ENCODE data around the gene PGA4.
"Not testable (repeated sequence)": the region's sequence is repeated elsewhere in the genome, so short reads cannot be mapped to it uniquely, and the experiment has no call there.

The PGA4 gene

DNA sequence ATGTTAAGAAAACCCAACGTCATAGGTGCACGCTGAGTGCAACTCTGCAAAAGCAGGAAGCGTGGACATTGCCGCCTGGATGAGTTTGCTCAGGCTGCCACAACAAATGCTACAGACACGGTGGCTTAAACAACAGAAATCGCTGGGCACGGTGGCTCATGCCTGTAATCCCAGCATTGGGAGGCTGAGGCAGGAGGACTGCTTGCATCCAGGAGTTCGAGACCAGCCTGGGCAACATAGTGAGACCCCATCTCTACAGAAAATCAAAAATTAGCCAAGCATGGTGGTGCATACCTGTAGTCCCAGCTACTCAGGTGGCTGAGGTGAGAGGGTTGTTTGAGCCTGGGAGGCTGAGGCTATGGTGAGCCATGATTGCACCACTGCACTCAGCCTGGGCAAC is 32.2 kb upstream of the PGA4 start:
- WGBS = 93% methylated on average over 8 of the region's 8 CpGs
- no peak overlapping the region for H3K9ac ChIP-seq (ENCODE audit: low read depth, low read length)
- H3K4me3 ChIP-seq (ENCODE audit: low read length) = no peak overlapping the region
- no peaks in the 10 kb centered on the region for H3K9me3 ChIP-seq (ENCODE audit: insufficient read depth, low read depth, low read length)
- no peaks in the 10 kb centered on the region for H3K36me3 ChIP-seq (ENCODE audit: insufficient read depth, low read length)
- no peaks in the 10 kb centered on the region for H3K27me3 ChIP-seq (ENCODE audit: insufficient read depth, low read length)
- no peaks in the 10 kb centered on the region; the same call in 1 of the 2 replicates for H3K4me1 ChIP-seq (ENCODE audit: insufficient read depth, low read length)
- H3K27ac ChIP-seq (ENCODE audit: low read depth, low read length) = no peak overlapping the region

DNA sequence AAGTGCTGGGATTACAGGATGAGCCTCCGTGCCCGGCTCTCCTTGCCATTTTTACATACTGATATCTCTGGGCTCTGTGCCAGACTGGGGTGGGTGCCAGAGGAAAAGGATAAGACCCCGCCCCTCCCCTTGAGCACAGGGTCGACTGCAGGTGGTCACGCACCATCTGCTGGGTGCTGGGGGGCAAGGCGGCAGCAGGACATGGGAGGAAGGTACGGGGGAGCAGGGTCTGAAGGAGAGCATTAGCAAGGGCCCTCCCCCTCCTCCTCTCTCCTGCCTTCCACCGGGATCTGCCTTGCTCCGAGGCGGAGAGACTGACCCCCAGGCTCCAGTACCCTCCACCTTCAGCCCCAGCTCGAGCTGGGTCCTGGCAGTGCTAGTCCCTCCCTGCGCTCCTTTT is 28.6 kb upstream of the PGA4 start:
- H3K9ac ChIP-seq (ENCODE audit: low read depth, low read length) = no peak overlapping the region
- H3K27me3 ChIP-seq (ENCODE audit: insufficient read depth, low read length) = no peaks in the 10 kb centered on the region
- H3K9me3 ChIP-seq (ENCODE audit: insufficient read depth, low read depth, low read length) = no peaks in the 10 kb centered on the region
- no peak overlapping the region for H3K4me3 ChIP-seq (ENCODE audit: low read length)
- WGBS = 67% methylated on average over 12 of the region's 12 CpGs
- no peaks in the 10 kb centered on the region for H3K36me3 ChIP-seq (ENCODE audit: insufficient read depth, low read length)
- H3K27ac ChIP-seq (ENCODE audit: low read depth, low read length) = no peak overlapping the region
- no peaks in the 10 kb centered on the region; the same call in 1 of the 2 replicates for H3K4me1 ChIP-seq (ENCODE audit: insufficient read depth, low read length)

DNA sequence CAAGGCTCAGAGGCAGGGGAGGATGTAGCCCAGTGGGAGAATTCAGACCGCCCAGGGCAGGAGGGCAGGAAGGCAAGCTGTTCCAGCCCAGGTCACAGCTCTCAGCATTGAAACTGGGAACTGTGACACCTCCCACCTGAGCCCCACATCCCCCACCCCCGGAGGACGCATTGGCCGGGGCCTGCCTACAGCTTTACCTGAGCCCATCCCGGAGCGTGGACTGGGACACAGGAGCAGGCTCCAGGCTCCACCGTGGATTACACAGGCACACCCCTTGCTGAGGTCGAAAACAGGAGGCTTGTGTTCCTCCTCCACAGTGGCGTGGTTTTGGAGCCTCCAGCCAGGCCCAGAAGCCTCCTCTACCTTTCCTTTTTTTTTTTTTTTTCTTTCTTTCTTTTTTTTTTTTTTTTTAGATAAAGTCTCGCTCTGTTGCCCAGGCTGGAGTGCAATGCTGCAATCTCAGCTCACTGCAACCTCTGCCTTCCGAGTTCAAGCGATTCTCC is 27.9 kb upstream of the PGA4 start:
- Histone ChIP-seq H3K4me1 (ENCODE audit: insufficient read depth, low read length) (no peaks in the 10 kb centered on the region; the same call in 1 of the 2 replicates), H3K27ac (ENCODE audit: low read depth, low read length) (no peak overlapping the region), H3K36me3 (ENCODE audit: insufficient read depth, low read length) (no peaks in the 10 kb centered on the region), H3K9me3 (ENCODE audit: insufficient read depth, low read depth, low read length) (0 out of 2 replicates have a peak, but pooled peaks cover 3% of the 10 kb centered on the region), H3K27me3 (ENCODE audit: insufficient read depth, low read length) (no peaks in the 10 kb centered on the region), H3K4me3 (ENCODE audit: low read length) (no peak overlapping the region), H3K9ac (ENCODE audit: low read depth, low read length) (no peak overlapping the region)
- 84% methylated on average over 12 of the region's 12 CpGs for WGBS

DNA sequence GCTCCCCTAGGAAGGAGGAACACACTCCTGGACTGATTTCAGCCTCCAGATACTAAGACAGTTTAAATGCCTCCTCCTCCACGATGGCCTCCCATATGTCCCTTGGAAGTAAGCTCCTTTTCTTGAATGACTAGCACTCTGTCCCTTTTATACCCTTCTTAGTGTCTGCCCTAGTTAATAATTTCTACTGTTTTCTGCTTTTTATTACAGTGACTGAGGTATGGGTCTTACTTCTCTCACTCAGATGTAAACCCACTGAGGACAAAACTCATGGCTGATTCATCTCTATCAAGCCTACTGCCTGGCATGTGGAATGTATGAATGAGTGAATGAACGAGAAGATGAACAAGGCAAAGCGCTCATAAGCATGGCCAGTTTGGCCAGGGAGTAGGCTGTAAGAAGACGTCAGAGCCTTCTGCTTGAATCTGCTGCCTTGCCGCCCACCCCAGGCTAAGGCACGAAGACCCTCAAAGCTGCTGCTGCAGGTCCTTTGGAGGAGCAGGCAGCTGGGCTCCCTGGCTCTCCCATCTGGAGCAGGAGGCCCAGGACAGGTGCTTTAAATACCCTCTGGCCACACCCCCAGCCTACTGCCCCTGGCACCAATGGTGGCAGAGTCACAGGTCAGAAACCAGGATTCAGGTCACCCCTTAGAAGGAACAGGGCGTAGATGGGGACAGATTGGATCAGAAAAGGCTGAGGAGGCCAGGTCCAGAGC is 27.0 kb upstream of the PGA4 start:
- Histone ChIP-seq H3K4me1 (ENCODE audit: insufficient read depth, low read length) (no peaks in the 10 kb centered on the region; the same call in 1 of the 2 replicates), H3K9me3 (ENCODE audit: insufficient read depth, low read depth, low read length) (0 out of 2 replicates have a peak, but pooled peaks cover 3% of the 10 kb centered on the region), H3K4me3 (ENCODE audit: low read length) (no peak overlapping the region), H3K36me3 (ENCODE audit: insufficient read depth, low read length) (no peaks in the 10 kb centered on the region), H3K27ac (ENCODE audit: low read depth, low read length) (no peak overlapping the region), H3K27me3 (ENCODE audit: insufficient read depth, low read length) (no peaks in the 10 kb centered on the region), H3K9ac (ENCODE audit: low read depth, low read length) (no peak overlapping the region)
- 89% methylated on average over 7 of the region's 7 CpGs for WGBS

DNA sequence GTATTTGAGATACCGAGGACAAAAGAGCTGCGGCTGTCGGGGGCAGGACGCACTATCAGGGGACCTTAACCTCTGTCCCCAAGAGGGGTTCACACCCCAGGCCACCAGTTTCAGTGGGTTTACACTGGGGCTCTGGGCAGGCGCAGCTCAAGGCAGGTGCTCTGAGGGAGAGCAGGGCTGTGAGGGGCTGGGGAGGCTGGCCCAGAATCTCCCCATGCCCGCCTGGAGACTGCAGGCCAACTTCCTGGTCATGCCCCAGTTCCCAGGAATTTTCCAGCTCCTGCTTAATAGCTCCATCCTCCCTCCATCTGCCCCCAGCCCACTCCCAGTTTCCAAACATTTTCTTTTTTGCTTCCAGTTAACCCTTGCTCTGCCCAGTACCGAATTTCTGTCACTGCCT is 26.4 kb upstream of the PGA4 start:
- no peaks in the 10 kb centered on the region; the same call in 1 of the 2 replicates for H3K4me1 ChIP-seq (ENCODE audit: insufficient read depth, low read length)
- no peaks in the 10 kb centered on the region for H3K36me3 ChIP-seq (ENCODE audit: insufficient read depth, low read length)
- H3K9me3 ChIP-seq (ENCODE audit: insufficient read depth, low read depth, low read length) = 0 out of 2 replicates have a peak, but pooled peaks cover 3% of the 10 kb centered on the region
- H3K4me3 ChIP-seq (ENCODE audit: low read length) = no peak overlapping the region
- WGBS = 90% methylated on average over 7 of the region's 7 CpGs
- no peak overlapping the region for H3K9ac ChIP-seq (ENCODE audit: low read depth, low read length)
- H3K27ac ChIP-seq (ENCODE audit: low read depth, low read length) = no peak overlapping the region
- H3K27me3 ChIP-seq (ENCODE audit: insufficient read depth, low read length) = no peaks in the 10 kb centered on the region

DNA sequence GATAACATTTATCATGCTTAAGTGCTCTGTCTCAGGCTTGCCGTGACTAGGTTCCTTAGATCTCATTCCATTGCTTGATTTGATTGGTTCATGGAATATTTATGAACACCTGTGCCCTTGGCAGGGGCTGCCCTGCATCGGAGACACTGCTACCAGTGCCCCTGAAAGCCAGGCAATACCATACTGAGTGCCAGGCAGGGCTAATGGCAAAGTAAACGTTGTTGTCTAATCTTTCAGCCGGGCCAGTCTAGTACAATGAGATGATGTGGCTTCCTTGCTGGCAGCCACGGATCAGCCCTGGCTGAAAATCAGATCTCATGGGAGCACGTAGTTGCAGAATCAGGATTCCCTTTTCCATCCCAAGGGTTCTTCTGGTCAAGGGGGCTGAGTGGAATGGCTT is 23.8 kb upstream of the PGA4 start:
- Histone ChIP-seq H3K9me3 (ENCODE audit: insufficient read depth, low read depth, low read length) (0 out of 2 replicates have a peak, but pooled peaks cover 3% of the 10 kb centered on the region), H3K9ac (ENCODE audit: low read depth, low read length) (no peak overlapping the region), H3K36me3 (ENCODE audit: insufficient read depth, low read length) (no peaks in the 10 kb centered on the region), H3K27ac (ENCODE audit: low read depth, low read length) (no peak overlapping the region), H3K27me3 (ENCODE audit: insufficient read depth, low read length) (no peaks in the 10 kb centered on the region), H3K4me3 (ENCODE audit: low read length) (no peak overlapping the region), H3K4me1 (ENCODE audit: insufficient read depth, low read length) (no peaks in the 10 kb centered on the region; the same call in 1 of the 2 replicates)
- WGBS = 89% methylated on average over 6 of the region's 6 CpGs

DNA sequence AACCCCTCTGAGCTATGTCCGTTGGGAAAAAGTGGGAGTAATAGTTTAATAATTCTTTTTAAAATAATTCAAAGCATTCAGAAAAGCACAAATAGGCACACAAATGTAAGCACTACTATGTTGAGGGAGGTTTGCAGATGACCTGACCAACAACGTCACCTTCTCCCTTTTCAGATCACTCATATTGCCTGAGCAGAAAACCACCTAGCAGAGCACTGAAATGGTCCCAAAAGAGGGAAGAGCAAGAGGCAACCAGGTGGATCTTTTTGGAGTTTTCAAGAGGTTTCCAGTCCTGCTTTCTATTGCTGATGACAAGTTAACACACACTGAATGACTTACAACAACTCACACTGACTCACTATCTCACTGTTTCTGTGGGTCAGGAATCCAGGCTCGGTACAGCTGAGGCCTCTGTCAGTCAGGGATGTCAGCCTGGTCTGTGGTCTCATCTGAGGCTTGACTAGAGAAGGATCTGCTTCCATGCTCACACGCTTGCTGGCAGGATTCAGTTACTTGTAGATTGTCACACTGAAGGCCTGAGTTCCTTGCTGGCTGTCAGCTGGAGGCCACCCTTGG is 23.1 kb upstream of the PGA4 start:
- Histone ChIP-seq H3K27ac (ENCODE audit: low read depth, low read length) (no peak overlapping the region), H3K4me3 (ENCODE audit: low read length) (no peak overlapping the region), H3K4me1 (ENCODE audit: insufficient read depth, low read length) (no peaks in the 10 kb centered on the region; the same call in 1 of the 2 replicates), H3K27me3 (ENCODE audit: insufficient read depth, low read length) (no peaks in the 10 kb centered on the region), H3K36me3 (ENCODE audit: insufficient read depth, low read length) (no peaks in the 10 kb centered on the region), H3K9me3 (ENCODE audit: insufficient read depth, low read depth, low read length) (0 out of 2 replicates have a peak, but pooled peaks cover 3% of the 10 kb centered on the region), H3K9ac (ENCODE audit: low read depth, low read length) (no peak overlapping the region)
- WGBS = 96% methylated on average over 3 of the region's 4 CpGs

DNA sequence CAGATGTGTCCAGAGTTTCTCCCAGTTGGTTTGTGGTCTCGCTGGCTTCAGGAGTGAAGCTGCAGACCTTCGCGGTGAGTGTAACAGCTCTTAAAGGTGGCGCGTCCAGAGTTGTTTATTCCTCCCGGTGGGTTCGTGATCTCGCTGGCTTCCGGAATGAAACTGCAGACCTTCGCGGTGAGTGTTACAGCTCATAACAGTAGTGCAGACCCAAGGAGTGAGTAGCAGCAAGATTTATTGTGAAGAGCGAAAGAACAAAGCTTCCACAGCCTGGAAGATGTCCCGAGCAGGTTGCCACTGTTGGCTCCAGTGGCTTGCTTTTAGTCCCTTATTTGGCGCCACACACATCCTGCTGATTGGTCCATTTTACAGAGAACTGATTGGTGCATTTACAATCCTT is 20.7 kb upstream of the PGA4 start:
- Histone ChIP-seq H3K27me3 (ENCODE audit: insufficient read depth, low read length) (no peaks in the 10 kb centered on the region), H3K27ac (ENCODE audit: low read depth, low read length) (no peak overlapping the region), H3K4me3 (ENCODE audit: low read length) (no peak overlapping the region), H3K36me3 (ENCODE audit: insufficient read depth, low read length) (no peaks in the 10 kb centered on the region), H3K9me3 (ENCODE audit: insufficient read depth, low read depth, low read length) (0 out of 2 replicates have a peak, but pooled peaks cover 3% of the 10 kb centered on the region), H3K9ac (ENCODE audit: low read depth, low read length) (no peak overlapping the region), H3K4me1 (ENCODE audit: insufficient read depth, low read length) (no peaks in the 10 kb centered on the region)
- 96% methylated on average over 14 of the region's 14 CpGs for WGBS

DNA sequence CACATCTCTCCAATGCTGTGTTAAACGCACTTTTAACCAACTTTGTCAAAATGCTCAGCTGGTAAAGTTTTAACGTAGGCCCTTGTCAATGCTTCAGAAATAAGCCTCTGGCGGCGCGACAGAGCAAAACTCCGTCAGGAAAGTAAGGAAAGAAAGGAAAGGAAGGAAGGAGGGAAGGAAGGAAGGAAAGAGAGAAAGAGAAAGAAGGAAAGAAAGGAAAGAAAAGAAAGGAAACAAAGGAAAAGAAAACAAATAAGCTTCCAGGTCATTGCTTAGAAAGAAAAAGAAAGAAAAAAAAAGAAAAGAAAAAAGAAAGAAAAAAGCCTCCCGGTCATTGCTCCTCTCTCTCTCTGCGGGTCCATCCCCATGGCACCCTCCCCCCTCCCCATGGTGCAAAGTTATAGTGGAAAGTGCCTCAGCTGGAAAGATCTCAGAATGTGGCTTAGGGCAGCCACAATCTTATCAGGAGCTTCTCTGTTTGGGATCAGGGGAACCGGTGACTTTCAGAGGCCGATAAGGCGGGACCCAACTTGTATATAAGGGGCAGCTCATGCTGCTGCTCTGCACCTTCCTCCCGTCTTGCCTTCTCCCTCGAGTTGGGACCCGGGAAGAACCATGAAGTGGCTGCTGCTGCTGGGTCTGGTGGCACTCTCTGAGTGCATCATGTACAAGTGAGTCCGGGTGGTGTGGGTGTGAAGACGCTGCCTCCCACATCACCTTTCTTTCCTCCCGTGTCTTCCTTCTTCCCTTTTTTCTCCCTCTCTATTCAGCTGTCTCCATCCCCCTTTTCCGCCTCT is 19.0 kb upstream of the PGA4 start, which contains the start of gene PGA3:
TSS of gene PGA3 (plus strand) at position 566 of the 797 bp plus-strand sequence. CDS start at position 616, 50 bp downstream.
- H3K27ac ChIP-seq (ENCODE audit: low read depth, low read length); H3K27me3 ChIP-seq (ENCODE audit: insufficient read depth, low read length); H3K9me3 ChIP-seq (ENCODE audit: insufficient read depth, low read depth, low read length); H3K4me3 ChIP-seq (ENCODE audit: low read length); H3K4me1 ChIP-seq (ENCODE audit: insufficient read depth, low read length); H3K36me3 ChIP-seq (ENCODE audit: insufficient read depth, low read length); H3K9ac ChIP-seq (ENCODE audit: low read depth, low read length): not testable (repeated sequence)
- WGBS = 74% methylated on average over 13 of the region's 18 CpGs

DNA sequence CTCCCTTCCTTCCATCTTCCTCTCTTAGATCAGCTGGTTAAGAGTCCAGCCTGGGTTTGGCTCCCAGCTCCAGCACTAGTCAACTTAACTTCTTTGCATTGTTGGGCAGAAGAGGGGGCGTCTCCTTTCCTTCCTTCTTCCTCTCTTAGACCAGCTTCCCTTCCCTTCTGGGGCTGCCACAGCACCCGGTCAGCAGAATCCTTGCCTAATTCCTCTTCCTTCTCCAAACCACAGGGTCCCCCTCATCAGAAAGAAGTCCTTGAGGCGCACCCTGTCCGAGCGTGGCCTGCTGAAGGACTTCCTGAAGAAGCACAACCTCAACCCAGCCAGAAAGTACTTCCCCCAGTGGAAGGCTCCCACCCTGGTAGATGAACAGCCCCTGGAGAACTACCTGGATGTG is 18.3 kb upstream of the PGA4 start:
- not testable (repeated sequence) for H3K9ac ChIP-seq (ENCODE audit: low read depth, low read length); H3K27ac ChIP-seq (ENCODE audit: low read depth, low read length); H3K27me3 ChIP-seq (ENCODE audit: insufficient read depth, low read length); H3K4me1 ChIP-seq (ENCODE audit: insufficient read depth, low read length); H3K4me3 ChIP-seq (ENCODE audit: low read length); H3K36me3 ChIP-seq (ENCODE audit: insufficient read depth, low read length); H3K9me3 ChIP-seq (ENCODE audit: insufficient read depth, low read depth, low read length)
- WGBS = no CpG with 5 or more reads among the region's 5 CpGs

DNA sequence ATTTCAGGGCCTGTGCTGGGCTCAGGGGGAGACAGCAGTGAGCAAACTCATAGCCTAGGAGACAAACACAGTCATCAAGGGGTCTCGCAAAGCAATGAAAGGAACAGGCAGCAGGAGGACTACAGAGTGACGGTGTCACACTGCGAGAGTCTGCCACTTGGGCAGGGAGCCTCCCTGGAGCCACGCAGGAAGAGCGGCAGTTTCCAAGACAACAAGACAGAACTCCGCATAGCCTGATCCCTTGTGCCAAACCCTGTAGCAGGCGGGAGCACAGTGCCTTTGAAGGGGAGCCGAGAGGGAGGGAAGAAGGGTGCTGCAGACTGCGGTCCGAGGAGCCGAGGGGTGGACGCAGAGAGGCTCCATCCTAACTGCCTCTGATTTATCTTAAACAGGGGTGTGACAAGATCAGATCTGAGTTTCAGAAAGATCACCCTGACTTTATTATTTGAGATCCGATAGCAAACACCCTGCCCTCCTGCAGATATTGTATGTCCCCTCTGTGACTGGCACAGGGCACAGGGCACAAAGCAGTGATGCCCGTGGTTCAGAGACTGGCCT is 17.6 kb upstream of the PGA4 start:
- not testable (repeated sequence) for H3K27me3 ChIP-seq (ENCODE audit: insufficient read depth, low read length); H3K27ac ChIP-seq (ENCODE audit: low read depth, low read length); H3K4me1 ChIP-seq (ENCODE audit: insufficient read depth, low read length); H3K36me3 ChIP-seq (ENCODE audit: insufficient read depth, low read length); H3K9ac ChIP-seq (ENCODE audit: low read depth, low read length); H3K4me3 ChIP-seq (ENCODE audit: low read length); H3K9me3 ChIP-seq (ENCODE audit: insufficient read depth, low read depth, low read length)
- 86% methylated on average over 14 of the region's 14 CpGs for WGBS
